Measurements from ENCODE around the gene JAKMIP3. TPM values are rescaled to one million over a fixed set of nuclear protein-coding genes. Genes with fewer than 3 reads are reported as not detected.
"Not testable (repeated sequence)": the region's sequence is repeated elsewhere in the genome, so short reads cannot be mapped to it uniquely, and the experiment has no call there.

Gene JAKMIP3
- polyA plus RNA-seq, 3 donors: 0.15 to 0.45 (median 0.31) TPM

GRCh38 chr10:132062116-132062515 is 3.6 kb upstream of the JAKMIP3 start:
- 86 to 89% (median 88%) methylated on average over 11 of the region's 11 CpGs for WGBS, 3 donors
- no peak overlapping the region for H3K27ac ChIP-seq (ENCODE audit: low read depth, low read length)

- no peak overlapping the region for H3K27ac ChIP-seq (ENCODE audit: low read depth, low read length)
- WGBS, 3 donors: 69 to 79% (median 71%) methylated on average over 17 of the region's 17 CpGs
Observed at GRCh38 chr10:132062641-132063390, 2.9 kb upstream of the JAKMIP3 start.

- 87 to 94% (median 91%) methylated on average over 10 of the region's 10 CpGs for WGBS, 3 donors
- no peak overlapping the region for H3K27ac ChIP-seq (ENCODE audit: low read depth, low read length)
Observed at GRCh38 chr10:132063432-132063831, 2.3 kb upstream of the JAKMIP3 start.

GRCh38 chr10:132064082-132064755 is 1.5 kb upstream of the JAKMIP3 start:
- WGBS, 3 donors: 87 to 90% (median 89%) methylated on average over 30 of the region's 30 CpGs
- no peak overlapping the region for H3K27ac ChIP-seq (ENCODE audit: low read depth, low read length)

GRCh38 chr10:132064771-132065437 is 842 bp upstream of the JAKMIP3 start:
- WGBS, 3 donors: 84 to 87% (median 86%) methylated on average over 24 of the region's 24 CpGs
- H3K27ac ChIP-seq (ENCODE audit: low read depth, low read length): no peak overlapping the region

- H3K27ac ChIP-seq (ENCODE audit: low read depth, low read length): no peak overlapping the region
- 46 to 56% (median 51%) methylated on average over 15 of the region's 15 CpGs for WGBS, 3 donors
Observed at GRCh38 chr10:132066186-132066585, 440 bp downstream of the JAKMIP3 start.

GRCh38 chr10:132066812-132067211 is 1.1 kb downstream of the JAKMIP3 start:
- WGBS, 3 donors: 91 to 92% (median 91%) methylated on average over 13 of the region's 13 CpGs
- H3K27ac ChIP-seq (ENCODE audit: low read depth, low read length): no peak overlapping the region

GRCh38 chr10:132068431-132069121 is 2.8 kb downstream of the JAKMIP3 start:
- 90 to 95% (median 94%) methylated on average over 13 of the region's 13 CpGs for WGBS, 3 donors
- no peak overlapping the region for H3K27ac ChIP-seq (ENCODE audit: low read depth, low read length)

- H3K27ac ChIP-seq (ENCODE audit: low read depth, low read length): no peak overlapping the region
- WGBS, 3 donors: 84 to 86% (median 86%) methylated on average over 8 of the region's 8 CpGs
Observed at GRCh38 chr10:132069122-132069848, 3.5 kb downstream of the JAKMIP3 start.

GRCh38 chr10:132069849-132070182 is 4.1 kb downstream of the JAKMIP3 start:
- 79 to 91% (median 88%) methylated on average over 7 of the region's 7 CpGs for WGBS, 3 donors
- no peak overlapping the region for H3K27ac ChIP-seq (ENCODE audit: low read depth, low read length)

- WGBS, 3 donors: 77 to 90% (median 80%) methylated on average over 3 of the region's 3 CpGs
- no peak overlapping the region for H3K27ac ChIP-seq (ENCODE audit: low read depth, low read length)
Observed at GRCh38 chr10:132070724-132071123, 5.0 kb downstream of the JAKMIP3 start.

GRCh38 chr10:132071667-132072066 is 5.9 kb downstream of the JAKMIP3 start:
- 69 to 72% (median 72%) methylated on average over 3 of the region's 3 CpGs for WGBS, 3 donors
- no peak overlapping the region for H3K27ac ChIP-seq (ENCODE audit: low read depth, low read length)

GRCh38 chr10:132075909-132076577 is 10.3 kb downstream of the JAKMIP3 start:
- WGBS, 3 donors: 73 to 80% (median 79%) methylated on average over 17 of the region's 17 CpGs
- no peak overlapping the region for H3K27ac ChIP-seq (ENCODE audit: low read depth, low read length)

GRCh38 chr10:132076578-132077081 is 10.9 kb downstream of the JAKMIP3 start:
- 87 to 90% (median 89%) methylated on average over 18 to 19 of the region's 19 CpGs for WGBS, 3 donors
- no peak overlapping the region for H3K27ac ChIP-seq (ENCODE audit: low read depth, low read length)

- H3K27ac ChIP-seq (ENCODE audit: low read depth, low read length): no peak overlapping the region
- 62 to 82% (median 70%) methylated on average over 8 to 9 of the region's 9 CpGs for whole genome bisulfite sequencing, 3 donors
Observed at GRCh38 chr10:132077091-132077490, 11.3 kb downstream of the JAKMIP3 start.

GRCh38 chr10:132078746-132079345 is 13.1 kb downstream of the JAKMIP3 start:
- WGBS, 3 donors: 62 to 70% (median 63%) methylated on average over 30 of the region's 30 CpGs
- H3K27ac ChIP-seq (ENCODE audit: low read depth, low read length): no peak overlapping the region

- H3K27ac ChIP-seq (ENCODE audit: low read depth, low read length): not testable (repeated sequence)
- WGBS, 3 donors: 70 to 91% (median 86%) methylated on average over 2 of the region's 2 CpGs
Observed at GRCh38 chr10:132084384-132084783, 18.6 kb downstream of the JAKMIP3 start.
